ENCODE results near the gene NFKB2.

- no peak for TF ChIP-seq ZFP3 (CRISPR knock-in tag; IDR thresholded peaks at IDR 0.05)
- TF ChIP-seq CSRNP3 (CRISPR knock-in tag; IDR thresholded peaks at IDR 0.05) = no peak
- TF ChIP-seq ZFP30 (CRISPR knock-in tag; IDR thresholded peaks at IDR 0.05) = no peak
- no peak for TF ChIP-seq PPARA (CRISPR knock-in tag; IDR thresholded peaks at IDR 0.05; ENCODE audit: borderline replicate concordance)
- no peak for TF ChIP-seq ISL1 (CRISPR knock-in tag; IDR thresholded peaks at IDR 0.05)
- no peak for TF ChIP-seq TCF4 (CRISPR knock-in tag; IDR thresholded peaks at IDR 0.05; ENCODE audit: borderline replicate concordance)
- TF ChIP-seq ZNF8 (CRISPR knock-in tag; IDR thresholded peaks at IDR 0.05) = no peak
- no peak for TF ChIP-seq ARNTL (CRISPR knock-in tag; IDR thresholded peaks at IDR 0.05; ENCODE audit: borderline replicate concordance, low read depth)
- no peak for TF ChIP-seq SNAI2 (CRISPR knock-in tag; IDR thresholded peaks at IDR 0.05)
- TF ChIP-seq RARB (CRISPR knock-in tag; IDR thresholded peaks at IDR 0.05) = no peak
- no peak for TF ChIP-seq PATZ1 (CRISPR knock-in tag; IDR thresholded peaks at IDR 0.05; ENCODE audit: borderline replicate concordance)
- TF ChIP-seq POU6F1 (CRISPR knock-in tag; IDR thresholded peaks at IDR 0.05; ENCODE audit: borderline replicate concordance, low read depth) = no peak
Measured at GRCh38 chr10:102444851-102445250, 49.3 kb downstream of the NFKB2 start.

All from SK-N-SH treated with all-trans-retinoic acid at 6 μM for 48 hours (cell line).